Progenitor cell of endocrine pancreas (in vitro differentiated cells): ENCODE results near the gene RBL2. TPM values are rescaled to one million over a fixed set of nuclear protein-coding genes. Genes with fewer than 3 reads are reported as not detected.

Experiments used
- total RNA-seq: library from RNA; stranded (reverse); gene quantifications from 2 replicates; pipeline ENCODE4 v1.2.1, GENCODE V29; 2021

The RBL2 gene
- total RNA-seq, 1 donor from 2014 or later: 37.7 TPM

Other genes starting within 250 kb of the RBL2 start
- gene AKTIP, start 68.7 kb downstream of the RBL2 start, total RNA-seq: 36.5 and 43.2 TPM in 2 replicates